Prostate gland (tissue), 2 donors: ENCODE results near the gene LRCH1.

Source experiments
- CTCF ChIP-seq, 4 experiments: fragments of 200-600 bp in 2 of 4; fragments of 450-650 bp in 2 of 4; sonication (generic) in 2 of 4; IDR thresholded peaks; 1 replicate in 3 of 4; 2 replicates in 1 of 4; pipeline ENCODE4 v1.5.1; 2016 to 2019; ENCODE audit warnings: antibody characterized with exemption in 4 of 4, mild to moderate bottlenecking in 2 of 4, moderate library complexity in 2 of 4
- POLR2A ChIP-seq: fragments of 450-650 bp; IDR thresholded peaks from one replicate; pipeline ENCODE4 v1.6.1; 2016; ENCODE audit warnings: antibody characterized with exemption, mild to moderate bottlenecking
- POLR2AphosphoS5 ChIP-seq: sonication (generic); formaldehyde crosslinking; IDR thresholded peaks from one replicate; pipeline ENCODE4 v1.6.1; 2017; ENCODE audit warnings: antibody characterized with exemption

- no peak for TF ChIP-seq CTCF (IDR thresholded peaks at IDR 0.05)
- TF ChIP-seq POLR2A, result no peak
- TF ChIP-seq POLR2AphosphoS5, result no peak
Measured at GRCh38 chr13:46565808-46566750, 13.1 kb downstream of the LRCH1 start.
